NCI-H226 (cell line): ENCODE measurements around the gene ARHGAP4.
A peak's percentile ranks its signal among the peaks of the same experiment; 100 is the strongest.

Experiments
- DNase-seq: peaks from one replicate; pipeline ENCODE4 v3.0.0-alpha.2; 2015

ARHGAP4 gene

DNA sequence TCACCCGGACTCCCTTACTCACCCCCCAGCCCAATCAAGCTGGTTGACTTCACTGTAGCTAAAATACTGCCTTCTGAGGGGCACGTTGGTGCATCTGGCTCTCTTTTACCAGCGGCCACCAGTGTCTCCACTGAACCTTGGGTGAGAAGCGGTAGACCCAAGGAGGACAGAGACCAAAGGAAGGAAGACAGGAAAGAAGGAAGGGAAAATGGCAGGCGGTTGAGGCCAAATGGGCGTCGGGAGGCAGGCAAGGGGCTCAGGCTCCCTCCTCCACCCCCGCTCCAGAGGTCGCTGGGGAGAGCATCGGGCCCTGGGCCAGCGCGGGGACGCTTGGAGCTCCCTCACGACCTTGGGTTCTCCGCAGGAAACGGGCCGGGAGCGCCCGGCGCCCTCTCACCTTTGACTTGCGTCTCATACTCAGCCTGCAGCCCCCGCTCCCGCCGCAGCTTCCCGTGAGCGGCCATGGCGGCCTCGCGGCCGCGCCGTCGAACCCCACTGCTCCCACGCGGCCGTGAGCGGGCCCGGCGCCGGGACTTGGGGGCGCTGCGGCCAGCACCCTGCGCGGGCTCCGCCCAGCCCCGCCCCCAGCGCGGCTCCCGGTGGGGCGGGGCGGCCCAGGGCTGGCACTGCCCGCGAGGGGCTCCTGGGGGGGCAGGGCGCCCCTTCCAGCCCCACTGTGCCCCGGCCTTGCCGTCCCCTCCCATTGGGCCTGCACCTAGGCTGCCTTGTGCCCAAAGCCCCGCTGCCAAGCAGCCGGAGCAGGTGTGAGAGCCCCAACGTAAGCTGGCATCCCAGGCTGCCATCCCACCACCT, at the start of gene ARHGAP4:
Gene ARHGAP4, minus strand, starts transcription at position 526 of the 813 bp plus-strand sequence. Its CDS starts 62 bp downstream, at position 464.
- no peak for DNase-seq

DNA sequence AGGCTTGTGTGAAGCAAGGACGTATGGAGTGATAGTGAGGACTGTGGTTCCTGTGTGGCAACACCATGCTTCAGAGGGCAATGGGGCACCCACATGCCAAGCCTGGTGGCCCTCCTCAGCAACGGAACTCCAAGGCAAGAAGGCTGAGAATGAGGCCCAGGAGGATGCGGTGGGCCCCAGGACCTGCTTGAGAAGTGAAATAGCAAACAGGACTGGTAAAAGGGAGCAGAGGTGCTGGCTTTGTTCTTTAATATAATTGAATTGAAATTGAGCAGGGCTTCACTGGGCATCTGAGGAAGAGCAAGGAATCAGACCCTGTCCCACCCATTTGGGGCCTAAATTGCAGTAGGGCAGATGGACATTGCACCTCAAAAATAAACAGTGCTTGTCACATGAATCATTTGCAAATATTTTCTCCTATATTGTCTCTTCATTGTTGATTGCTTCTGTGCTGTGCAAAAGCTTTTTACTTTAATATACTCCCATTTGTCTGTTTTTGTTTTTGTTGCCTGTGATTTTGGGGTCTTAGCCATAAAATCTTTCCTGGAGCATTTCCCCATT, 48.7 kb upstream of the ARHGAP4 start:
- DNase-seq, result no peak

DNA sequence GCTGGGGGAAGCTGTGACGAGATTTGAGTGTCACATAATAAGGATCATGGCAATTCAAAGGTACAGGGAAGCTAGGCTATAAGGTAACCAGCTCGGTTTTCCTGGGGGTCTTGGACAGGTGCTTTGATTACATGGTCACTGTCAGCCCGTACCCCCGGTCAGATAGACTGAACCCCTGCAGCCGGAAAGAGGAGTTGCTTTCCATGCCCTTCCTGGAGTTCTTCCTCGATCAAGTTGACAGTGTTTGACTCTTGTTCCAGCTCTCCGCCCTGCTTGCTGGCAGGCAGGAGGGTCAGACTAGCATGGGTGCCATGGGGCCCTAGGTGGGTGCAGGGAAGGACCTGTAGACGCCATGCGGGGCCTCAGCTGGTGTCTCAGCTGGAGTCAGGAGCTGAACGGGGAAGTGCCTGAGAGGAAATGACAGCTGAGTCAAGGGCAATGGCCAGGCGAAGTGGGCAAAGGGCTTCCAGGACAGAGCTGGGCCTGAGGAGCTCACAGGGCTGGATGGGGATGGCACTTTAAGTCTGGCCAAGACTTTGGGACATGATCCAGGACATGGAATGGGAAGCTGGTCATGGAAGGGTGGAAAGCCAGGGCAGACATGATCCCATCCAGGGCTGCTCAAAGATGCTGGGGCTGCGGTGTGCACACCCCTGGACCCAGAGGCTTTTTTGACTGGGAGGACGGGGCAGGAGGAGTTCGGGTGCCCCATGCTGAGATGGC, 48.1 kb upstream of the ARHGAP4 start:
- DNase-seq, result no peak

DNA sequence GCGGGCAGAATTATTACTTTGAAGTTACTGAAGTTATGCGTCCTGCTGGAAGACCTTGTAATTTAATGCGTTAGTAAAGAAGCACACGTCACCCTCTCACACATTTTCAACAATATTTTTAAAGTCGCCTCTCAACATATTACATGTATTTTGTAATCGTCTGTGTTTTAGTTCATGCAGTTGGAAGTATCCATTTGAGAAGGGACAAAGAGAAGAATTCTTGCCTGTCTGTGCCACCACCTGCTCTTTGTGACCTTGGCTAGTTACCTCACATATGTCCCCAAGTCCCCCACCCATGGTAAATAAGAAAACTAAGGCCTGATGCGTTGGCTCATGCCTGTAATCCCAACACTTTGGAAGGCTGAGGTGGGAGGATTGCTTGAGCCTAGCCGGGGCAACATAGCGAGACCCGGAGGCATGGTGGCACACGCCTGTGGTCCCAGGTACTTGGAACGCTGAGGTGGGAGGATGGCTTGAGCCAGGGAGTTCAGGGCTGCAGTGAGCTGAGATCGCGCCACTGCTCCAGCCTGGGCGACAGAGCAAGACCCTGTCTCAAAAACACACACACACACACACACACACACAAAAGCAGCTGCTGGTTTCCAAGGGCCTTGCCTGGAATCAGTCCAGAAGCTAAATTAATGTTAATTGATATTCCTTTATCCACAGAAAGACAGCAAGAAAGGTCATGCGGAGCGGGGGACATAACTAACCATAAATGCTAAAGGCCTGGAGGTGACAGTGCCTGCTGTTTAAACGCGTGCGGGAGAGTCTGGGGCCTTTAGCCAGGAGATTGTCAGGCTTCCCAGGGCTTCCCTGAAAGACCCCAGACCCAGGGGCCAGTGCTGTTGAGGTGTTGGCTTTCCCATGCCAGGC, 47.3 kb upstream of the ARHGAP4 start:
- no peak for DNase-seq

DNA sequence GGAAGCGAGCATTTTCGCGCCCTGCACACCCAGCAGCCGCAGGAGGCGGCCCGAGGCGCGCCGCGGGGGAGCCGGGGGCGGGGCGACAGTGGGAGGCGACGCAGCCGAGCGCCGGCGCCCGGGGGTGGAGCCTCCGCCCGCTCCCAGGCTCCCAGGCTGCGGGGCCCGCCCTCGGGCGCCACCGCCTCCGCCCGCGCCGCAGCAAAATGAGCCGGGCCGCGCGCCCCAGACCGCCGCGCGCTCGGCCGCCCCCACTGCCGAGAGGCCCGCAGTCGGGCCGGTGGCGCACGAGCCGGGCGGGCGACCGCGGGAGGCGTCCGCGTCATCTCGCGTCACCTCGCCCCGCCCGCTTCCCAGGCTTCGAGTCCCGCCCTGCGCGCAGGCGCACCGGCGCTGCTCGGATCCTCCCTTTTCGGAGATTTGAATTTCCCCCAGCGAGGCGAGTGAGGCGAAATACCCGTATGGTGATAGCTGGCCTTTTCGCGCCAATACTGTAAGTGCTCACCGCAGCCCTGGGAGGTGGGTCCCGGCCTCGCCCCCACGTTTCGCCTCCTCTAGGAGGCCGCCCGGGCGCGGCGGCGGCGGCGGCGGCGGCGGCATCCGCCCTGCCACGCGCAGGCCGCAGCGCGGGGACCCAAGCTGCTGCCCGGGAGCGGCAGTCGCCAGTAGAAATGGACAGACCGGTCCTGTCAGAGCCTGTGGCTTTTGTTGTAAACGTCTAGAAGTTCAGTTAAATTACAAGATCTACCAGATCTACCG, 46.5 kb upstream of the ARHGAP4 start, which contains the start of gene TMEM187:
Gene TMEM187, plus strand, starts transcription at position 387 of the 759 bp plus-strand sequence. CDS start 9,309 bp downstream, outside the sequence.
- peak; percentile 75 for DNase-seq

DNA sequence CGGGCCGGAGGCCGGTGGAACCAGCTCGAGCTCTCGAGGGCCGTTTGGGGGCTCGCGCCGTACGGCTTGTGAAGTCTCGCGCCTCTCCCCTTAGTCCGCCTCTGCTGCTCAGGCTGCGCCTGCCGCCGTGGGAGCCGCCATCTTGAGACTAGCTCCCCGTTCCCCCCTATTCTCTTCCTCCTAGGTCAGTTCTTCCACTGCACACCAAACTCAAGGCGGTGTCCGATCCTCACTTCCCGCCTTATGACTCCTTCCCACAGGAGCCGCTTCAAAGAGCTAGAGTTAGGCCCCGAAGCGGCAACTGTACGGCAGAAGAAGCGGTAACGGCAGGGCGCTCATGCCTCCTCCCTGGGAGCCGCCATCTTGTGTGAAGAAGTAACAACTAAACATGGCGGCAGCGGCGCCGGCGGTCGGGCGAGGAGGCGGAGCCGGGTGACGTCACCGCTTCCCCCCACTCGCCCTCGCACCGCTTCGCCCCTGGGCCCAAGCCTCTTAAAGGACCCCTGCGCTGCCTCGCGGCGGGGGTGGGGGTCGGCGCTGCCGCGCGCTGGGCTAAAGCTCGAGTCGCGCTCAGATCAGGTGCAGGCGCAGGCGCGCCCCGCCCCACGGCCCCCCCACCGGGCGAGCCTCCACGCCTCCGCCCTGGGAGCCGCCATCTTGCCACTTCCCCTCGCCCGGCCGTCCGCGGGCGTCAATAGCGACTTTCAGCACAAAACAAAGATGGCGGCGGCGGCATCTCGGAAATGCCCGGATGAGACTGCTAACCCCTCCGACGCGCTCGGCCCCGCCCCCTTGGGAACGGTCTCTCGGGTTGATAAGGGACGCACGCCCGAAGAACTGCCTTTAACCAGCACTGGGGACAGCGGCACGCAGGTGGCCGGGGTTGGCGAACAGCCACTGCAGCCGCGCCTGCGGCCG, 45.6 kb upstream of the ARHGAP4 start, which contains the start of gene HCFC1:
Gene HCFC1, minus strand, starts transcription at position 369 of the 918 bp plus-strand sequence. CDS start 978 bp downstream, outside the sequence.
- DNase-seq, result peak; percentile 73

DNA sequence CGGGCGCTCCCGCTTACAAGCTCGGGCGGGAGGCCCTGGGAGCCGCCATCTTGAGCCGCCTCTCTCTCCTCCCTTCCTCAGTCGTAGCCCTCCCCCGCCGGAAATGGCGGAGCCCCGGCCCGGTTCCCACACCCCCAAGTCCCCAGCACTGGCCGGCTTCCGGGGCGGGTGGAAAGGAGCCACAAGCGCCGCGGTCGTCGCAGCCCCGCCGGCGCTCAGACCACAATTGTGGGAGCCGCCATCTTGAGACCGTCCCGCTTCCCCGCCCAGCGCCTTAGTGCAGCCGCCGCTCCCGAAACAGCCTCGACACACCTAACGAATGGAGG, 45.0 kb upstream of the ARHGAP4 start:
- peak; percentile 82 for DNase-seq

DNA sequence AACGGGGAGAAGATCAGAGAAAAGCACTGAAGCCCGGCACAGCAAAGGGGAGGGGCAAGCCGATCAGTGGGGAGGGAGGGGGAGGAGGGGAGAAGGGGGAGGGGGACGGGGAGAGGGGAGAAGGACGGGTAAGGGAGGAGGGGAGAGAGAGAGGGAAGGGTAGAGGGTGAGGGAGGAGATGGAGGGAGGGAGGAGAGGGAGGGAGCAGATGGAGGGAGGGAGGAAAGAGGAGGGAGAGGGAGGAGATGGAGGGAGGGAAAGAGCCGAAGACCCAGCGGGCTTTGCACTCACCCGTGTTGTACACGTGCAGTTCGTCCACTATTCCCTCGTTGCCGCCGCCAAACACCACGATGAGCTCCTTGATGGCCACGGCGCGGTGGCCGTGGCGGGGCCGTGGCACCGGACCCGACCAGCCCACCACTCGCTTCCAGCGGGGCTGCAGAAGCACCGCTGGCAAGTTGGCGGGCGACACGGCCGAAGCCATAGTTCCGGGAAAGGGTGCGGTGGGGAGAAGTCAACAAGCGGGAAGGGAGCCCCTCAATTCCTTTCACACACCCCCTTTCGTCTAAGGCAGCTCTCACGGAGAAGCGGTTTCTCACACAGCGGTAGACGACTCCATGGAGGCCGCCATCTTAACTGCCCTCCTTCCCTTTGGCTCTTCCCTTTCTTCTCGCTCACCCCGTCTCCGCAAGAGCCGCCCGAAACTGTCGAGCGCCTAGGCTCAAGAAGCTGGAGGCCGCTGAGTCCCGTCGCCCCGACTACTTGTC, 44.5 kb upstream of the ARHGAP4 start:
- DNase-seq, result peak; percentile 15

DNA sequence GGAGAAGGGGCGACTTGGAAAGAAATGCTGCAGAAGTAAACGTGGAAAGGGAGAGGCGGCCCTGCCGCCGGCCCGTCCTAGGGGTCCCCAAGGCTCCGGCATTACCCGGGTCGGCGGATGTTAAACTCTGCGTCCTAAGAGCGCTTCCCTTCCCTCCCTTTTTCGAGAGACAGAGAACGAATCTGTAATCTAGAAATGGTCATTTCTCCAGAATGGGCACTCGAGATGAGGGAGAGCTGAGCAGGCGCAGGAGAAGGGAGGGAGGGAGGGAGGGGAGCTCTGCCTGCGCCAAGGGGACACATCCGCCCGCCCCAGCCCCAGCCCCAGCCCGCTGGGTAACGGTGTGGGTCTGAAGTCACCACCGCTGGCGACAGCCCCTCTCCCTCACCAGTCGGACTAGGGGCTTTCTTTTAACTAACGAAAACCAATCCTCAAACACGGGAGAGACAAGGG, 43.9 kb upstream of the ARHGAP4 start:
- no peak for DNase-seq

DNA sequence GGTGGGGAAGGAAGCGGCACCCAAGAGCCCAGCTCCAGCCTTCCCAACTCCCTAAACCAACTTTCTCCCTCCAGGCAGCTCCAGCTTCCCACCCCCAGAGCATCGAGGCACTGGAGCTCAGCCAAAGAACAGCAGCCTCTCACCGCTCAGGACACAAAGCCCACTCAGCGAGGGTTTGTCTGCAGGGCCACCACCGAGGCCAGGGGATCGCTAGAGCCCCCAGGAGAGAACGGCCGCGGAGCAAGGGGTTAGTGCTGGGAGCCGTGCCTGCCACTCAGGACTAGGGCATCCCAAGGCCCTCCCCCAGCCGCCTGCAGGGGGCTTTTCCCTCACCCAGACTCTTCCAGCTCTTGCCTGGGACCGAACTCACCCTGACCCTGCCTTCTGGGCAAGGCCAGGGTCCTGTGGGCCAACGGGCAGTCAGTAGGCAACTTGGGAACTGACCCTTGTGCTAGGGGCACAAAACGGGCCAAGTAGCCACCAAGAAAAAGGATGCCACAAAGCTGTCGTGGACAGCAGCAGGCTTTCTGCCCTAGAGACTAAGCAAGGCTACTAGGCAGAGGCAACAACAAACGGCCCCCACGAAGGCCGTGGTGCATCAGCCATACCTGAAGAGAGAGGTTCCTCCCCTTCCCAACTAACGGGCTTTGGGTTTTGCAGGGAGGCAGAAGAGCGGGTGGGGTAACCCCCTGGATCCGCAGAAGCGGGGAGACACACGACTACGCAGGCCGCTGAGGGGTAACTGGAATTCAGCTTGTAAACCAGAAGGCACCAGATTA, 43.2 kb upstream of the ARHGAP4 start:
- no peak for DNase-seq

DNA sequence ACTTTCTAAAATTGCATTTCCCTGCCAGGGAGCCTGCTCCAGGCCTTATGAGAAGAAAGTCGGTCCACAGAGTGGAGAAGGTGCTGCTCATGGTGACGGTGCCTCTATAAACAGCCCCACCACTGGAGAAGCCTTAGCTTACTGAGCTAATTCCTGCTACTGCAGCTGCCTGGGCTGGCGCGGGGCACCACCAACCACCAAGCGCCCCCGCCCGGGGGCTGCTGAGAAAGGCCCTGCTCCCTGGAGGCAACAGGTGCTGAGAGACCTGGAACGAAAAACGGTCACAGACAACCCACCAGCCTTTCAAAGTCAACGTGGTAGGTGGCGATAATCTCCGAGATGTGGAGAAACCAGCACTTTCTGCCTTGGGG, 42.7 kb upstream of the ARHGAP4 start:
- DNase-seq, result no peak

DNA sequence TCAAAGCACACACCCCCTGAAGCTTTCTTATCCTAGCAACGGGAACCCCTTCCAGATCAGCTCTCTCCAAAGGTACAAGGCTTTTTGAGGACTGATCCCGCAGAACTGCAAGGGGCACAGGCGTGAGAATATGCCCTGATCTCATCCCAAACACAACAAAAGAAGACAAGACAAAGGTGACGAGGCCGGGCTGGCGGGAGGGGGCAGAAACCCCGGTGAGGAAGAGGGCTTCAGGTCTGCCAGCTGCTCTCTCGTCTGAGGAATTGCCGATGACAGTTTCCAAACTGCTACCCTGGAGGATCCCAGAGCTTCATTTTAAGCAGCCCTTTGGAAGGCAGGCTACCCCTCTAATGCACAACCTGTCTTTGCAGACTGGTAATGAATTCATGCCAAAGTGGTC, 42.2 kb upstream of the ARHGAP4 start:
- no peak for DNase-seq

DNA sequence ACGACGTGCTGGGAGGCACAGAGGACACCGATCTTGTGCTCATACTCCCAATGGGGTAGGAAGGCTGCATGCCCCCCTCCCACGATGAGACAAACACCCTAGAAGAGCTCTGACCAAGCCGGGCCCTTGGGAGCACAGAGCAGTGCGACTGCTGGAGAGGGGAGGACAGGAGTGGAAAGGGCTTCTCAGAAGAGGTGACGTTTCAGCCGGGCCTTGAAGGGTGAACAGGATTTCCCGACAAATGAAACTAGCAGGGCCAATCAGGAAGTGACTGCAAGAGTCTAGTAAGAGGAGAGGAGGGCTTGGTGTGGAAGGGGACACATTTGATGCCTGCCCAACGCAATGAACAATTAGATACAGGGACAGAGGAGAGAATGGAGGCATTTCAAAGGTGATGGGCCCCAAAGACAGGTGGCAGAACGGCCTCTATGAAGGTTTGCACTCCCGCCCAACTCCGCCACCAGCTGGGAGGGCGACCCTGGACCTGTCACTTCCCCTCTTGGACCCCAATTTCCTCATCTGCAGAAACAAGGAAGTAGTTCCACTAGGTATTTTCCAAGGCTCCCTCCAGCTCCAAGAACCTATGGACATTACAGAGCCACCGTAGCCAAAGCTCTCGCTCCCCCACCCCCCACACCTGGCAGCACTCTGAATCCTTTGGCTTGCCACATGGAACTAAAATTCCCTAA, 41.6 kb upstream of the ARHGAP4 start:
- no peak for DNase-seq

DNA sequence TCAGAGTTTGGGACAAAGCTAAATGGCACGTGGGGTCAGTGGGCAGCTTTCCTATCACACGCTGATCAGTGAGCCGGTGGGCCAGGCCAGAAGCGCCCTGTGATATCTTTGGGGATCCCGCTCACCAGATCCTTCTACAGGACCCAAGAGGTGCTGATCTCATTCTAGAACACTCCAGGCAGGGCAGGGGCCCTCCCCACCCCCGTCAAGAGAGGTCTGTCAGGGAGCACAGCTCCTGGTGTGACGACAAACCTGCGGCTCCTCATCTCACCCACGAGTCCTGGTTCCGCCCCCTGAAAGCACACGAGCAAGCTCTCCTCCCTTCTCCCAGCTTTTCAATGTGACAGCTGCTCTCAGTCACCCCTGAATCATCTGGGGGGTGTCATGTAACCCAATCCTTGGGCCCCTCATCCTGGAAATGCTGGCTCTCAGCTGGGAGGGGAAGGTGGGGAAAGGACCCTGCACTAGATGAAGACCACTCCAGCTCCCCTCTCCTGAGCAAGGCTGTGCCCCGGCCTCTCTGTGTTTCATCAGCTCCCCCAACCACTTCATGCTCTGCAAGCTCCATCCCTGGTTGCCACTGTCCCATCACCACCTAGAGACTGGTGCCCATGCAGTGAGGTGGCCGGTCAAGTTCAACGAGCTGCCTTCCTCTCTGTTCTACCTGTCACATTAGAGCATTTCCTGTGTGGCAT, 40.9 kb upstream of the ARHGAP4 start:
- DNase-seq, result no peak

DNA sequence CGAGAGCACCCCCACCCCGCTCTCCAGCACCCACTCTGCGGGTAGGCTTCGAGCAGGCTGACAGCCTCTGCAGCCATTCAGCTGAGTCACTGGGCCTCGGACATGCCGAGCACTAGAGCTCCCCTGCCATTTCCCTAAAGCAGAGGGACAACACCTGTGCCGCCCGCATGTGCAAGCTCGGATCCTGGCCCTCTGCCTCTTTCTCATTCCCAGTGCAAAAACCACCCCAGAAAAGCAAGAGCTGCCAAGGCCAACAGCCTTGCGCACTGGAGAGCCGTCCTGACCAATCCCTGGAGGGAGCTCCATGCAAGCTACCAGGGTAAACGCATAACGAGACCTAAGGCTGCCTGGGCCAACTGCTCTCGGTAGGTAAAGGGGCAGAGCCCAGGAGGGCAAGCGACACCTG, 40.2 kb upstream of the ARHGAP4 start:
- DNase-seq, result no peak

DNA sequence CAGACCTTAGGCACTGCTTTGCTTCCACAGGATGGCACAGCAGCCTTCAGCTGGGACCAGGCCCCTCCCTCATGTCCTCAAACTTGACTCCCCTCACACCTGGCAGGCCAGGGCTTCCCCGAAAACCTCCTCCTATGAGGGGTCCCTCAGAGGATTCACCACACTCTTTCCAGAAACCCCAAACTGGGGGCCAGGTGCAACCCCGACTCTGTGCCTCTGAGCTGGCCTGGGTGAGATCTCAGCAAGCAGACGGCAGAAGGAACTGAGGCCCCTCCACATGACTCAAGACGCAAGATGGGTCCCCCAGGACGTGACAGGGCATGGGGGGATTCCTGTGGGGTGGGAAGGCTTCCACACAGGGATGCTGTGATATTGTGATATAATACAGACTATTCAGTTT, 39.3 kb upstream of the ARHGAP4 start:
- DNase-seq, result no peak

DNA sequence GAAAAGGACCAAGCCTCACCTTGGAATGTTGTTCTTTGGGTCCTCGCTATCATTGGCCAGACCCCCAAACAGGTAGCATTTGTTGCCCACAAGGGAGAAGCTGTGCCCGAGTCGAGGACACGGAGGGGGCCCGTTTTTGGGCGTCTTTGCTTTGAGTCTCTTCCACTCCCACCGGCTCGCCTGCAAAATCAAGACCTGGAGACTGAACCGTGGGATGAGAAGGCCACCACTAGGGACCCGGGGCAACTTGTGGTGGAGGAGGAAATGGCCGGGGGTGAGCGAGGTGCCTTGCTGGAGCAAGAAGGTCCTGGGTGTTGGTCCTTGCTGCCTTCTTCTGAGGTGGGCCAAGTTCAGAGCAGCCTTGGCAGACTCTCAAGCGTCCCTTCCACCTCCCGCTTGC, 38.0 kb upstream of the ARHGAP4 start:
- DNase-seq, result no peak

DNA sequence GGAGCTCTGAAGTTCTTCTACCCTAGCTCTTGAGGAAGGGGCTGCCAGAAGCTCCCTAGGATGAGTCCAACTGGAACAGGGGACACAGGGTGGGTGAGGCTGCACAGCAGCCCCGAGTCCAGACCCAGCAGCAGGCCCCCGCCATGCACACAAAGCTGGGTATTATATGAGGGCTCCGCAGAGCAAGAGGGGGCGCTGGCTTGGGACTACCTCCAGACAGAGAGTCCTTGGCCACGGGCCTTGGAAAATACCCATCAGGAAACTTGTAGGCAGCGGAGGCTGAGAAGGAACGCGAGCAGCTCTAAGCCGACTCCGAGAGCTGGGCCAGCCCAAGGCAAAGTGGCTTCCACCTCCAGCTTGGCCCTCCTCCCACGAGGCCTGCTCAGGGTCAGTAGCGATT, 37.5 kb upstream of the ARHGAP4 start:
- DNase-seq, result no peak
